Peyer's patch (tissue), 4 donors: ENCODE data around the gene SPAG16.

Source experiments
- POLR2A ChIP-seq, 2 donors: fragments of 450-650 bp; IDR thresholded peaks; one replicate each; pipeline ENCODE4 v1.5.1; 2017; ENCODE audit warnings: antibody characterized with exemption in 2 of 2, mild to moderate bottlenecking in 2 of 2, moderate library complexity in 2 of 2
- TF ChIP-seq, protein P1 (sequence below), 6 experiments: fragments of 450-650 bp in 4 of 6; fragments of 200-600 bp in 2 of 6; sonication (generic) in 1 of 6; IDR thresholded peaks; one replicate each; pipeline ENCODE4 v1.5.1; 2017 to 2019; ENCODE audit warnings: antibody characterized with exemption in 6 of 6, mild to moderate bottlenecking in 3 of 6, moderate library complexity in 1 of 6

GRCh38 chr2:214135966-214136365 is 851.7 kb downstream of the SPAG16 start:
- TF ChIP-seq, protein P1, sequence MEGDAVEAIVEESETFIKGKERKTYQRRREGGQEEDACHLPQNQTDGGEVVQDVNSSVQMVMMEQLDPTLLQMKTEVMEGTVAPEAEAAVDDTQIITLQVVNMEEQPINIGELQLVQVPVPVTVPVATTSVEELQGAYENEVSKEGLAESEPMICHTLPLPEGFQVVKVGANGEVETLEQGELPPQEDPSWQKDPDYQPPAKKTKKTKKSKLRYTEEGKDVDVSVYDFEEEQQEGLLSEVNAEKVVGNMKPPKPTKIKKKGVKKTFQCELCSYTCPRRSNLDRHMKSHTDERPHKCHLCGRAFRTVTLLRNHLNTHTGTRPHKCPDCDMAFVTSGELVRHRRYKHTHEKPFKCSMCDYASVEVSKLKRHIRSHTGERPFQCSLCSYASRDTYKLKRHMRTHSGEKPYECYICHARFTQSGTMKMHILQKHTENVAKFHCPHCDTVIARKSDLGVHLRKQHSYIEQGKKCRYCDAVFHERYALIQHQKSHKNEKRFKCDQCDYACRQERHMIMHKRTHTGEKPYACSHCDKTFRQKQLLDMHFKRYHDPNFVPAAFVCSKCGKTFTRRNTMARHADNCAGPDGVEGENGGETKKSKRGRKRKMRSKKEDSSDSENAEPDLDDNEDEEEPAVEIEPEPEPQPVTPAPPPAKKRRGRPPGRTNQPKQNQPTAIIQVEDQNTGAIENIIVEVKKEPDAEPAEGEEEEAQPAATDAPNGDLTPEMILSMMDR (IDR thresholded peaks at IDR 0.05) = no peak
- no peak for TF ChIP-seq POLR2A (IDR thresholded peaks at IDR 0.05)
